HG03342 (cell line): ENCODE measurements around the gene MID1.

ENCODE experiments used
- ATAC-seq: cut with Tn5 transposase; IDR thresholded peaks from one replicate; pipeline ENCODE4 v1.9.1; 2021; ENCODE audit warnings: mild to moderate bottlenecking, moderate library complexity; ENCODE audit not compliant: unreplicated experiment

The MID1 gene

DNA sequence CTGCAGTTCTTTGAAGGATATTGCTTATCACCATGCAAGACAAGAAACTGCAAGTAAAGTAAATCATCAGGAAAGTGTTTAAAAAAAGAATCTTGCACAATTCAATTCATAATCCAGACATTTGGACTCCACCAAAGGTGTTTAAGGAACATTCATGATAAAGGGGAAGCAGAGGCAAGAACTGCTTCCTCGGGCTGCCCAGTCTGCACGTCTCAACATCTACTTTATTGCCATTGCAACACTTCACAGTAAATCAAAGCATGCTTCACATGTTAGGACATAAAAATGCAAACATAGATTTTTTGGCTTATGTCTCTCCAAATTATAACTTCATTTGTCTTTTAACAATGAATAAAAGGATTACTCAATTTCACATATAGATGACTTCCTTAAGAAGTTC lies 42.5 kb downstream of the MID1 start:
- ATAC-seq, result no peak

DNA sequence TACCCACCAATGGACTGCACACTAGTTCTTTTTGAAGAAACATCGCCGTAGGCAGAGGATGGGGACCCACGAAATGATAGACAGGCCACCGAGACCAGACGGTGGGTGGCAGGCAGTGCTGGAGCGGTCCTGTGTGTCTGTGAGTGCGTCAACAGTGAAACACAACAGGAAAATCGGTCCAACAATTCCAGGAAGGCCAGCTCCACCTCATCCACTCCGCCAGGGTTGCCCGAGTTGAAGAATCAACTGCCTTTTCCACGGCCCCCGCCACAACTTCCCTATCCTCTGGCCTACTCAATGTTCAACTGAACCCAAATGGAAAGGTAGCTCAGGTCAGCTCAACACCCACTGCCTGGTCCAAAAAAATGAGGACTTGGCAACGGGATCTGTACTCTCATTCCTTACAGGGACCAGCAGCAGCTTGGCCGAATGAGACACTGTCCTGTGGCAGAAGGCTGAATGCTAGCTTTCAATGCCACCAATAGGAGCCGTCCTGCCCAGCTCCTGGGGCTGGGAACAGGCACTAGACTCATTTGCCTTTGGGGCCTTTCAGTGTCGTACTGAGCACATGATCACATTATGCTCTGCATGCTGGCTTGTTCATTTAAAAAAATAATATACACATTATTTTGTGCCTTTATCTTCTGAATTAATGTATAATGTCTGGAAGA lies 43.5 kb downstream of the MID1 start:
- no peak for ATAC-seq

DNA sequence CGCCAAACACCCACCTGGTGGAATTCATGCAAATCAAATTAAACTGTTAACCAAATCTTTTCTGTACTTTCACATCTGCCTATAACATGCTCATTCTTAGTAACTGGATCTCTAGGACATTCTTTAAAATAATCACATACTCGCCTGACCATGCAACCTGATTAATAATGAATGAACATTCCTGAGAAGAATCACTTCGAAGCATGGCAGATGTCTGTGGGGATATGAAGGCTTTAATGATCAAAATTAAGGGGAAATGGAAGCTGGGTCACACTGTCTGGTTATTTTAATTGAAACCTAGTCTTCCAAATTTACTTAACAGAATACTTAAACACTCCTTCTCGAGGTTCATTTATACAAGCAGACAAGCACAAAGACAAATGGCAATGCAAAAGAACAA lies 44.2 kb downstream of the MID1 start:
- ATAC-seq, result no peak

DNA sequence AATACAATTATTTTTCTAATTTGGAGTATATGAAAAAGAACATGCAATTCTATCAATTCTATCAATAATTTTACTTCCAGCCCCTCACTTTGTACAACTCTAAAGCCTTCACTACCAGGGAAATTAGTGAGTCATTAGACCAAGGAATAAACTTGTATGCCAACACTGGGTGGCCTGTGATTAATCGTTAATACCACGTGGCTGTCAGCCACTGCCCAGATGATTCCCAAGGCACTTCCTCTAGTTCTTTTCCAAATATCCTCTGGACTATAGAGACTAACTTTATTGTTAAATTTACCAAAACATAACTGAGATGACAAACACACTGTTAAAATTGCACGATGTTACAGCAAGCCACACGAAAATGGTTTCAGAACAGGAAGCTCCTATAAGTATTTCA lies 45.7 kb downstream of the MID1 start:
- no peak for ATAC-seq

DNA sequence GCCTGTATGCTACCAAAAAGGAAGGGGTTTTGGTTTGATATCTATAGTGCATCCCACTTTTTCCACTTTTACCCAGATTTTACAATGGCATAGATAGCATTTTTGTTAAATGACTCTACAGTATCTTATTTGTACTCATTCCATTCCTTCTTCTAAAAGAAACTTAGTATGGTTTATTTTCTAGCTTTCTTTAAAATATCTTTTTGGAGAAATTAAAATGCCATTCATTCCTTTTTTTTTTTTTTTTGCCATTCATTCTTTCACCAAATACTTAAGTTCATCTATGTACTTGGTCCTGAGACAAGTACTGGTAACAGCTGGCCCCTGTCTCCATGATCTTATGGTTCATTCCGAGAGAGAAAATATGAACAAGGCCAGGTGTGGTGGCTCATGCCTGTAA lies 49.1 kb downstream of the MID1 start:
- ATAC-seq, result no peak

DNA sequence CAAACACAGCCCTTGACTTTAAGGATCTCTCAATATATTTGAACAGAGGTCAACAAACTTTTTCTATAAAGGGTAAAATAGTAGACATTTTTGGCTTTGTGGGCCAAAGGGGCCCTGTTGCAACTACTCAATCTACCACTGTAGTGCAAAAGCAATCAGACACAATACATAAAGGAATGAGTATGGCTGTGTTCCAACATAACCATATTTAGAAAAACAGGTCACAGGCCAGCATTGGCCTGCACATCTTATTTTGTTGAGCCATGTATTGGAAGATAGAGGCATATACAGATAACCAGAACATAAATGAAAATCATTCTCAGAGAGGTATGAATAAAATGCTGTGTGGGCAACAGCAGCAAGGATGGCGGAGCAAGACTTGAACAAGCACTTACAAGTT lies 49.8 kb downstream of the MID1 start:
- ATAC-seq, result no peak

DNA sequence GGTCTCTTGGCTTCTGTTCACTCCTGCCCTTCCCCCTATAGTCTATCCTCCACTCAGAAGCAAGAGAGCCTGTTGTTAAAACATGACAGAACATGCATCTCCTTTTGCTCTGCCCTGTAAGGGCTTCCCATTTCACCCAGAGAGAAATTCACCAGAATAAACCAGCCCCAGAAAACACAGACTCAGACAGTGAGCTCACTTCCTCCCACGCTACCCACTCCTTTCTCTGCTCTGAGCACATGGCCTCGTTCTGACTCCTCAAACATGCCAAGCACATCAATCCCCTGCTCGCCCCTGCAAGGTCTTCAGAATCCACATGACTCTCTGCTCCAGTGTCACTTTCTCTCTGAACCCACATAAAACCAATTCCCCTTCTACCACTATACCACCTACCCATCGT lies 50.4 kb downstream of the MID1 start:
- no peak for ATAC-seq

DNA sequence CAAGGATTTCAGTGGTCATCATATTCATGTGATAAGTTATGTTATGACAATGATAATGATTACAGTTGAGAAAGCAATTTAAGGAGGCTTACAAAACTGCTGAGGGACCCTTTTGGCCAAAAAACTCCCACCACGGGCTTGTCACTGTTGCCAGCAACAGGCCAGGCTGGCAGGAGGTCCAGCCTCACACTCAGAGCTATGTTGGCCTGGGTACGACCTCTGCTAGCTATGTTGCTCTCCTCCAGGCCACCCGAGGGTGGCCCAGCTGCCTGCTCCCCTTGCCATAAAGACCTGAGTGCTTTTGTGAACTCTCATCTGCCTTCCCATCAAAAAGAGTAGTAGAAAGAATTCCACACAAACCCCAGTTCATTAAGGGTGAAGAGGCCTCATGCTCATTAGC lies 52.0 kb downstream of the MID1 start:
- no peak for ATAC-seq

DNA sequence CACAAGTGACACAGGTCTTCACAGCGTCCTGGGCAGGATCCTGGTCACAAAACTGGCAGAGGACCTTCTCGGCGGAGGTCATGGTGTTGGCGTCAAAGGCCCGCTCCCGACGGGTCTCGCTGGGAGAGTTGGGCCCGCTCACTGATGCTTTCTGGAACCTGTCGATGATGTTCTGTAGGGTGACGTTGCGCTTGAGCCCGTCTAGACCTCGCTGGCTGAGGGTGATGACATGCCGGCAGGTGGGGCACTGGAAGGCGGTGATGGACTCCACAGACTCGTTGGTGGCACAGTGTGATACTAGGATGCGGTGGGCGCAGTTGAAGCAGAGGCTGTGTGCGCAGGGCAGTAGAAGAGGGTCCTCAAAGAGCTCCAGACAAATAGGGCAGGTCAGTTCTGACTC lies 53.2 kb downstream of the MID1 start:
- ATAC-seq, result no peak

DNA sequence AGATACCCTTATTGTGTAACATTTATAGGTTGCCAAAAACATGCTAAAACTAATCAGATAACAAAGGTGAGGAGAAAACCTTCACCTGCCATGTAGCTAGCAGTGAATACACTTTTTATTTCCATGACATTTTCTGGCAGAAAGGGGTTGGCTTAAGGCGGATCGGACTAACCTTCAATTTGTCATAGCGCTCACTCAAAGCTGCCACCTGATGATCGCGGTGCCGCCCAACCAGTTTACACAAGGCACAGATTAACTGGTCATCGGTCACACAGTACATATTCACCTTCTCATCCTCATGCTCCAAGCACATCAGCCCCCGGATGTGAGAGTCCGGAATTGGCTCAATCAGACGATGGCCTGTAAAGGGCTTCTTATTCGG lies 53.7 kb downstream of the MID1 start:
- no peak for ATAC-seq

DNA sequence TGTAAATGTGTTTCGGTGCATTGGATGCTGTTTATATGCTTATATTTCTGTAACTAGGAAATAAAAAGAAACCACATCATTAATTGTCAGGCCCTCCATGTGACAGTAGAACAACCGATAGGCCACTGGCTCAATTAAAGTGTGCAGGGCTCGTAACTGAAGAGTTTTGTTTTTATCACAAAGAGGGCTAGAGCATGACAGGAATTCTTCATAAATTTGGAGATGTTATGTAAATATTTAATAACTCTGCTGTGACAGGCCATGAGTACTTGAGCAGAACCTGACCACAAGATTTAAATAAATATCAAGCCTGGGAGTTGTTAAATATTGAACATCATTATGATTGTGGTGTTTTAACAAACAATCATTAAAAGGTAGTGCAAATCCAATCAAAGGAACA lies 55.9 kb downstream of the MID1 start:
- no peak for ATAC-seq

DNA sequence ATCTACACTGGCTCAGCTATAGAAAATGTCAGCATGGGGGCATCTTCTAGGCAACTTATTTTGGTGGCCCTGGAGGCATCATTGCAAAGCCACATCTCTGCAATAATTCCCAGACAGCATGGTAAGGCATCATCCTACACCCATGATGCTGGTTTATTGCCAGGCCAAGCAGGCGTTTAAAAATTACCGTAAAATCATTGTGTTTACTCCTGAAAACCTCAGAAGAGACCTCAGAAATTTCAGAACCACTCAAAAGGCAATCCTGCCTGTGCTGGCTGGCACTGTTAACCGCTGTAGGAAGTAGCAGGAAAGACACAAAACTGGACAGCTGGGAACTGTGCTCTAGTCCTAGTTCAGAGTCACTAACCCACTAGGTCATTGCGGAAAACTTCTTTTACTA lies 63.2 kb downstream of the MID1 start:
- ATAC-seq, result no peak

DNA sequence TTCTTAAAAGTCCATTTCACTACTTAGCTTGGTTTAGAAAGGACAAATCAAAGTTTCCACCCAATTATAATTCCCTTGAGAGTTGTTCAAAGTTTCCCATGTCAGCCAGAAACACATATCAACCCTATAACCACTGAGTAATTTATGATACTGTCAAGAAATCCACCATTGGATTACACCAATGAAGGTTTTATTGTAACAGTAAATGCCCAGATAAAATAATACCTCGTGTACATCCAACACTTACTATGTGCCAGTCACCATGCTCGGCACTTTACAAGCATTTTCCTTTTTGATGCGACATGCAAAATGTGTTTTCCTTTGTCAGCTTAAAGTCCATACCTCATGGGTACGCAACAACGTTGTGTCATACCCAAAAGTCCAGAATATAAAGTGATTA lies 64.0 kb downstream of the MID1 start:
- no peak for ATAC-seq

DNA sequence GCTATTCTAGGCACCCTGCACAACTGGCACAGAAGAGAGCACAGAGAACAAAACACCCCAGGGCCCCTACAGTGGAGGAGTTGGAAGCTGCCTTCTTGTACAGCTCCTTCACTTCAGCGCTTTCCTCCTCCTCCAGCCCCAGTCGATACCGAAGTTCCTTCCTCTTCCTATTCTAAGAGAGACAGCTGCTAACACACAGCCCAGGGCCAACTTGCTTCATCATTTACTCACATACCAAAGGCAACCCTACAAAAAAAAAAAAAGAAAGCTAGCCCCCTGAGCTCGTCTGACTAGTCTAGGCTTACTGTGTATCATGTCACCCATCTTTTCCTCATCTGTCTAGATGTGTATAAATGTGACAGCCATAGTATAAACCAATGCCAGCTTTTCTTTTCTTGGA lies 64.5 kb downstream of the MID1 start:
- no peak for ATAC-seq

DNA sequence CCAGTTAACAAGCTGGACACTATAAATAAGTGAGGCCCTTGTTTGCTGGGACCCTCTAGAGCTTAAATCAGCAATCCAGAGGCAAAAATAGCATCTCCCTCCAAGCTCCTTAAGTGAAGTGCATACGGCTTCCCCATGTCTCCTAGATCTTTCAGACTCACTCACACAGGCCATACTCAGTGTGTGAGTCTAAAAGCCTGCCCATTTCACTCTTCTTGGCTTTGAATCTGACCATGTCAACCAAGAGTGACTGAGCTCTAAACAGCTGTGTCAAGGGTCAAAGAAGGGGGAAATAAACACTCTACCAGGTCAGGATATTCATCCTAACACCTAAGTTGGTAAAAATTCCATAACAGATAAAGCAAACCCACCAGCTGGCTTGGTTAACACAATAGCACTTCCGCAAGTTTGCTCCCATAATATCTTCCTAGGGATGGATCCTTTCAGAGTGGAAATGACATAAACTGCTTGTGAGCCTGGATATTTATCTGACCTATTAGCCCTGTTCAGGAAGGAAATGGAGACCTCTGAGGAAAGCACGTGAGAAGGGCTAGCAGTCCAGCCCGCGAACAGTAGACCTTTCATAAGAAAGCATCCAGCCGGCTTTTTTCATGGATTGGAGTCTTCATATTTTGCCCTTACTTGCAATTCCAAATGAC lies 65.6 kb downstream of the MID1 start:
- no peak for ATAC-seq

DNA sequence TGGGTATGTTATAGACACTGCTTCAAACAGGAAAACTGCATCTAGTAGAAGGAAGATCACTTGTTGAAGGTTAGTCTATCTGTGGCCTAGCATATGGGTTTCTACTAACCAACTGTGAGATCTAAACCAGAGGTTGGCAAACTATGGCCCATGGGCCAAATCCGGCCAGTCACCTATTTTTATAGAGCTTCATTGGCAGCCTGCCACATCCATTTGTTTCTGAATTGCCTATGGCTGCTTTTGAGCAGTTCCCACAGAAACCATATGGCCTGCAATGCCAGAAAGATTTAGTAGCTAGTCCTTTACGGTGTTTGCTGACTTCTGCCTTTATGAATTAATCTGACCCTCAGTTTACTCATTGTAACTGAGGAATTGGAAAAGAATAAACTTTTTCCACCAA lies 71.1 kb downstream of the MID1 start:
- ATAC-seq, result no peak

DNA sequence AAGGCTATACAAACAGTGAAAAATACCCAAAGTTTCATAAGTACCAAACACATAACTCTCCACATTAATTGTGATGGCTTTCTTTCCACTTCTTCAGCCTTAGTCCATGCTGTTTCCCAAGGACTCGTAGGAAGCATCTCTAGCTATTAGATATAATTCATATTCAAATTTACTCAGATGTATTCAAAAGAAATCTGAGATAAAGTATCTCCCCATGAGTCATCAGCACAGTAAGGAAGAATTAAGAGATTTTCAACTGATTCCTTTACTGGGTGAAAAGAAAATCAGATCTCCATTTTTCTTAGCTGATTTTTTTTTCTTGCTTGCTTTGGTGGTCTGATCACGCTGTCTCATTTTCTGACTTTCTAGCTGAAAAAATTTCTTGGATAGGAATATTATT lies 71.7 kb downstream of the MID1 start:
- ATAC-seq, result no peak

DNA sequence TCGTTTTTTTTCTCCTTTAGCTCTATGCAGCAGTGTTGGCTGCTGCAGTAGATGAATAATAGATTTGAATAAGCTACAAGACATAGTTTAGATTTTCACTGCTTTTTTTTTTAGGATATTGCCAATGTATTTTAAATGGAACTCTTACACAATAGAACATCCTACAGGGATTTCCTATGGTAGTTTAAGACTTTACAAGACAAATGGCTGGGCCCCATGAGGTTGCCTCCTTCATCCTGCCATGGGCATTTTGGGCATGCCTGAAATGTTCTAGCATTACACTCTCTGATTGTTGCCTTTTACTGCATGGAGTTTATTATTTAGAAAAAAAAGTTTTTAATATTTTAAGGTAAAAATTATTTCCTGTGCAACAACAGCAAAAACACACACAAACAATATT lies 74.5 kb downstream of the MID1 start:
- no peak for ATAC-seq

DNA sequence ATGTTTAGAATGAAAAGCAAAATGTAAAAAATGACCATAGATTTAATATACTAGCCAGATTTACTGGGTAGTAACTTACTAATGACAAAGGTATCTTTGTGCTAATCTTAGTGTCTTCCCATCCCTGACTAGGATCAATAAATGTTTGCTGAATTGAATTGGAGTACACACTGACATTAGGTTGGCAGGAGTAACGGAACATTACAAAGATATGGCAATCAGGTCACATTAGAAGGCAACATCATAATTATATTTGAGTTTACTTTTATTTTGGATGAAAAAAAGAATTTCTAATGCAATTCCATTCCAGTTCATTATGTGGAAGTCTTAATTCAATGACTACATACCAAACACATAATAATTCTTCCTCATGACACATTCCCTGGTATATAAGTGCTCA lies 77.8 kb downstream of the MID1 start:
- no peak for ATAC-seq

DNA sequence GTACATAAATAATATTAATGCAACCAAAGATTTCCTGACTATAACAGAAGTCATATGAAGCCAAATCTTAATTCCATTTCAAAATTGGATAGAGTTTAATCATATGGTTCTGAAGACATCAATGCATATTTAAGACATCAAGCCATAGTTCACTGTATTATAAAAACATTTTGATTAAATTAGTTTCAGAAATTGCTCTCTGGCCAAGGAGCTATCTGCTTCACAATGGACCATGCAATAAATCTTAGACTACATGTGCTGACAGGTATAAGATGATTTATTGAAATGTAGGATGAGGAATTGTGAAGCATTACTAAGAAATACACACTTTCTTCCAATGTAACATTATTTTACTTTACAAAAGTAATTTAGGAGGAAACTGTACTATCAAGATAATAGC lies 81.6 kb downstream of the MID1 start:
- ATAC-seq, result no peak

DNA sequence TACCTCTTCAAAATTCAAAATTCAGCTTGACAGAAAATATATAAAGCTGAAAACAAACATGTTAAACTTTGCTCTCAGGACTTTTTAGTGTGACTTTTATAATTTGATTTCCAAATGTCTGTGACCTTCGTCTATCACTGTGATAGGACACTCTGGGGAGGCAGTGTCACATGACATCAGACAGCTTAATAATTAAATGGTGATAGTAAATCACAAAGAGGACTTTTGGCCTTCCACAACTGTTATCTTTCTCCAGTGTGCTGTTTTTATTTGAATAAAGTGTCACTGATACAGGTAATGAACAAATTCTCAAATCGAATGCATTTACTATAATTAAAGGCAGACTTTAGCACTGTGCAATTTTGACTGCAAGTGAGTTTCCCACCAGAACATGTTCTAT lies 83.1 kb downstream of the MID1 start:
- no peak for ATAC-seq

DNA sequence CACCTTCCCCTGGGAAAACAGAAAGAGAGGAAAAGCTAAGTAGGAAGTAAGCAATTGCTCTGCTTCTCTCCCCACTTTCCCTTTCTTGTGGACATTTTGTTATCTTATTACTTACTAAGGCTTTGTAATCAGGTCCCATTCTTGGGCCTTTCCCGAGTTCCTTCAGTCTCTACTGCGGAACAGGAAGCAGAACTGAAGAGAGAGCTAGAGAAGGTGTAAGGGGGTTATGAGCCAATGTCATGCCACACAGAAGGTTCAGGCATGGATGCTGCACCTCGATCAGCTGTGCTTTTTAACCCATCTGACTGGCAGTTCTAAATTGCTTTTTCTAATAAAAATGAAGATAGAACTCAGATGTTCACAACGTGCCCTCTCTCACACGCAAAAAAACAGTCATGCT lies 83.6 kb downstream of the MID1 start:
- no peak for ATAC-seq

DNA sequence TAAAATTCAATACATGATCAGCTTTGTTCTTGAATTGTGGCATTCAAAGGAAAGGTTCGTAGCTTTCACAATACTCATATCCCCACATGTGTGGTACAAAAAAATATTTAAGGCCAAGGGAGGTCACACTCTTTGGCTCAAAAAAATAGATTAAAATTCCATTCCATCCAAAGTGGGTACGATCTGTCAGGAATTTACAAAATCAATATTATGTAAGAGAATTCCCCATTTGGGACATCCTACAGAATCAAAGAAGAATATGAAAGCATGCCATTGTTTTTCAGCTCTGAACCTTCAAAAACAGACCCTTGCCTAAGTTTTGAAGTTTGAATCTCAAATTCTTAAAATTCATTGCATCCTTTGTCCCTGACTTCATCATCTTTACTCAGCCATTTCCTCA lies 85.8 kb downstream of the MID1 start:
- ATAC-seq, result no peak
